GM18520 (cell line): ENCODE results near the gene LY86.
"Not testable (repeated sequence)": the region's sequence is repeated elsewhere in the genome, so short reads cannot be mapped to it uniquely, and the experiment has no call there.

Source experiments
- ATAC-seq: cut with Tn5 transposase; IDR thresholded peaks from one replicate; pipeline ENCODE4 v1.9.1; 2021; ENCODE audit not compliant: unreplicated experiment

Gene LY86

DNA sequence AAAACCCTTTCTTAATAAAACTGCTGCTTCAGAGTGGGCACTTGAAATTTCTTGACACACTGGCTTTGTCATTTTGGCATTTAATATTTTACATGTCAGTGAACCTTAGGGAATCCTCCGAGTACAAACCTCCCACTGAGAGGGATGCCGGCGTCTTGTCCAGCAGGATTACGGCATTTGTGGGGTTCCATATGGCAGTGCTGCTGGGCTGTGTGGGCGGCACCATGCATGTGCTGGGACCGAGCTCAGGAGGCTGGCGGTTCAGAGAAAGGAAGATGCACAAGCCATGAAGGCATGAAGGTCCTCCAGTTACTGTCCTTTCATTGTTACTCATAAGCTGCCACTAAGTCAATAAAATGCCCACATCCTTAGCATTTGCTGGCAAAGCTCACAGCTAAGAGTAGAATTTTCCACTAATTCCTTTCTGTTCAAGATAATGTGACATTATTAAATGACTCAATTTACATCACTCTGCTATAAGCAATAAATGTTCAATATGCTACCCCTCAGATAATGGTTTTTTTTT is 61.4 kb downstream of the LY86 start:
- no peak for ATAC-seq

DNA sequence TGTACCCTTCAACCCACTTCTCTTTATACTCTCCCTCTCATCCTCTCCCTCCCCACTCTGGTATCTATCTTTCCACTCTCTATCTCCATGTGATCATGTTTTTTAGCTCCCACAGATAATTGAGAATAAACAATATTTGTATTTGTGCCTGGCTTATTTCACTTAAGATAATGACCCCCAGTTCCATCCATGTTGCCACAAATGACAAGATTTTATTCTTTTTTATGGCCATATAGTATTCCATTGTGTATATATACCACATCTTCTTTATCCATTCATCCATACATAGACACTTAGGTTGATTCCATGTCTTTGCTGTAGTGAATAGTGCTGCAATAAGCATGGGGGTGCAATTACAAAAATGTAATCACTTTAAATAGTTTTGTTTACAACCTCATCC is 62.3 kb downstream of the LY86 start:
- no peak for ATAC-seq

DNA sequence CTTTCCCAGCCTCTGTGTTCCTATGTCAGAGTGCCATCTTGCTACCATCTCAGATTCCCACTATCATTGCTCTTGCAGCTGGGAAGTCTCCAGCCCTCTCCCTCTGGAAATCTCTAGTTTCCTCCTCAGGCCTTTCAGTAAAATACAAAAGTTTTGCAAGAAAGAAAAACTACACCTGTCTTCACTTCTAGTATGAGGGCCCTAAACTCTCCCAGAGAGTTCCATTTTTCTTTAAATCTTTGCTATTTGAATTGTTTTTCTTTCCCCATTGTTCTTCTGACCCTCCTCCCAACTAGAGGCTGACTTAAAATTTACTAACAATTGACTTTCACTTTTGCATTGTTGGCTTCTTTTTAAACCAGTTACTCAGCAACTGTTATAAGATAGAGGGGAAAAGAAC is 62.8 kb downstream of the LY86 start:
- ATAC-seq, result no peak

DNA sequence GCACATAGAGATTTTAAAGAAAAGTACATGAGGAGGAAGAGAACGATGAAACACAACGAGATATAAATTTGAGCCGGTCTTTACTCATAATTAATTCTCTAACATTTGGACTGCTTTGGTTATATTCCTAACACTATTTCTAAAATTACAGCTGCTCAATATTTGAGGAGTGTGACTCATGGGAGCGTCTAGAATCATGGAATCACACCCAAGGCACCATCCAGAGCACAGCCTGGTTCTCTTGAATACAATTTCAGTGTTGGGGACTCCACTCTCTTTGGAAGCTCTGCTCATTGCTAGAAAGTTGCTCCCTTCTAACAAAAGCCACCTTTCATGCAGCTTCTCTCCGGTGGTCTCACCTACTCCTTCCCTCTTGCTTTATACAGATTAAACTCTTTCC is 64.4 kb downstream of the LY86 start:
- no peak for ATAC-seq

DNA sequence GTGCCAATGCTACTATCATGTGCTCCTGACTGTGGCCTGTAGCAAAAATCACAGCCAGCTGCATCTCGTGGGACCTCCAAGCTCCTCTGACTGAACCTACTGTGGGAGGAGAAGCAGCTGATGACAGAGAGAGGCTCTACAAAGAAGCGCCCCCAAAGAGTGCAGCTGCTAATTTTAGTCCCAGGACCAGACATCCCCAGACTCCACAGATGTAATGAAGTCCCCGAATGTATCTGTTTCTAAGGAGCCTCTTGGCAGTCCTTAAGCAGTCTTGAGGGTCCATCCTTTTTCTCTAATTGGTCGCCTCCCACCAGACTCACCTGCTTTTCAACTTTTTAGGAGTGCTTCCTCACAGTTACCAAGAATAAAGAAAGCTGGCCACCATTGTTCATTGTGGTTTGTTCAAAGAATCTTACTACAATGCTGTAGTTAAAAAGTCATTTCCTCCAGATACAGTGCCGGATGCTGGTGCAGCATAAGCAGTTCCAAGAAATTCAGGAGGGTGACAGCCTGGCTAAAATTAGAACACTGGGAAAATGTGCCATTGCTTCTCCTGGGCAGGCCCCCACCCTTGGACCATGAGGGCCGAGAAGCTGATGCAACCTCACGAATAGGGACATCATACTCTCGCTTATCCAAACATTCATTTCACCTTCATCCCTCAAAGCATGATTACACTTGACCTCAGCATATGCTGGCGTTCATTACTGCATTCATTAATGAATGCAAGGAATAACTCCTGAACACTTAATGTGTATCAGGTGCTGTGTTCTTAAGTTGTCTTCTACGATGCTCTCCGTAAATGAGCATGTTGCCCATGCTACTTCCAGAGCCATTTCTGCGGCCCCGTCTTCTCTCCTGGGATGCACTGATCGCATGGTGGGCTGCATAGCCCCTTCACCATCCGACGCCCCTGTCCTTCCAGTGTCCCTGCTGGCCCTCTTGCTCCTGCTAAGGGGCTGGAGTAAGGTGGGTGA is 66.4 kb downstream of the LY86 start:
- no peak for ATAC-seq

DNA sequence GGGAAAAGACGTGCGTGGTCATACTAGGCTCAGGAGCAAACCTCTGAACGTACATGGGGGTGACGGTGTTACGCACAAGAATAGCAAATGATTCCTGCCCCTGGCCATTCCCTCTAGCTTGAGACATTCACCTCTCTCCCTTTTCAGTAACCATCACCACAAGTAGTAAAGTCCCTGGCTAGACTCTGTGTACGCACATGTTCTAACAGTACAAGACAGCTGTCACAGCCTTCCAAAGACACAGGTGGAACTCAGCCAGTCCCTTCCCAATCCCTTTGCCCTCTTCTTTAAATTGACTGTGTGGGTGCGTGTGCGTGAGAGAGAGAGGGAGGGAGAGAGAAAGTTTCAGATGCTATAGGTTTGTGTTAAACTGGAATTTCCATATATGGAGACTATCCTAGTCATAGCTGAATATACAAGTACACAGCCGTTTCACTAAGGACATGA is 67.3 kb downstream of the LY86 start:
- ATAC-seq, result no peak

DNA sequence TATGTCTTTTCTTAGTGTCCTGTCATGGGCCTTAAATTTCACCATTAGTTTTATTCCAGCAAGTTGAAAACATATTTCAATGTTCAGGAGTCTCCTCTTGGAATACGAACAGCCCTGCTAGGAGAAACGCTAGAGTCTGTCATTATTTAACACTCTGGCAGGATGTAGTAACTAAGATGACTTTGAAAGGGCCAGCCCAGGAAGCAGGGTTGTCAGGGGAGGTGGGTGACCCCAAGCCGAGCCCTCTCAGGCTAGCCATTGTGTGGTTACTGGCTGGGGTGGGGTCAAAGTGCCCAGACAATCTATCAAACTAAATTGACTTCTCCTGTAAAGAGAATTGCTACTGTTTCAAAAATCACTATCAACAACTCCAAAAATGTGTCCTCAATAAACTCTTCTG is 67.8 kb downstream of the LY86 start:
- ATAC-seq, result no peak

DNA sequence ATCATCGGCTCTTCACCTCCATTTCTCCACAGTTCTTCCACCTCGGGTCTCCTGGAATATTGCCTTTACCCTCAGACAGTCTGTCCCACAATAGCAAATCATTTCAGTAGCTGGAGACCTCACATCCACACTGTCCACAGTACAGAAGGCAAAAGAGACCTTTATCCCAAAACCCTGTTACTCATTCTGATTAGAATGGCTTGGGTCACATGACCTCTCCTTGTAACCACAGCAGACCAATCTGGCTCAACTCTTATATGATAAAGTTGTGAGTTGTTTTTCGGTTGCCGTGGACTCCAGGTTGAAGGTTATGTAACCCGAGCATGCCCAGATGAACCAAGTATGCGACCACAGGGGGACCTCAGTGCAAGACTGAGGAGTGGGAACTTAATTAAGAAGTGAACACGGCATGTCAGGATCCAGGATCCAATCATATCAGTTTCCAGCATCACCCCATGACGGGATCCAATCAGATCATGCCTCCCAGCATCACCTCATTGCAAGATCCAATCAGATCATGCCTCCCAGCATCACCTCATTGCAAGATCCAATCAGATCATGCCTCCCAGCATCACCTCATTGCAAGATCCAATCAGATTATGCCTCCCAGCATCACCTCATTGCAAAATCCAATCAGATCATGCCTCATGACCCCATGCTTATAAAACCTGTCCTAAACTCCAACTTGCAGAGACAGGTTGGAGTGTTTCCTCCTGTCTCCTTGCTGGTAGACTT is 68.7 kb downstream of the LY86 start:
- ATAC-seq, result no peak

DNA sequence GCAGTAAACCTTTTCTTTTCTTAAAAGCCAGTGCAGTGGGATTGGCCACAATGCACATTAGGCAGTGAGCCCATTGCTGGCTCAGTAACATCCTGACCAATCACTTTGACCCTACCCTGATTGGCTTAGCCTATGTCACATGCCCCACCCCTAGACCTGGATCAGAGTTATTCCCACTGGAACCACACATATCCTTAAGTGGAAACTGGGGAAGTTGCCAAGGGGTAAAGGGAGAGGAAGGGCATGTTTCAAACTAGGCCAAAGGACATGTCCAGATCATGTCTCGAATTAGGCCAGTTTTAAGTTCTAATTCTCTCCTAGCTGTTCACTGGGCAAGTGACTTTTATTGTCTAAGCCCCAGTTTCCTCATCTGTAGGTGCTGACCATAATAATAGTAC is 69.3 kb downstream of the LY86 start:
- ATAC-seq, result no peak

DNA sequence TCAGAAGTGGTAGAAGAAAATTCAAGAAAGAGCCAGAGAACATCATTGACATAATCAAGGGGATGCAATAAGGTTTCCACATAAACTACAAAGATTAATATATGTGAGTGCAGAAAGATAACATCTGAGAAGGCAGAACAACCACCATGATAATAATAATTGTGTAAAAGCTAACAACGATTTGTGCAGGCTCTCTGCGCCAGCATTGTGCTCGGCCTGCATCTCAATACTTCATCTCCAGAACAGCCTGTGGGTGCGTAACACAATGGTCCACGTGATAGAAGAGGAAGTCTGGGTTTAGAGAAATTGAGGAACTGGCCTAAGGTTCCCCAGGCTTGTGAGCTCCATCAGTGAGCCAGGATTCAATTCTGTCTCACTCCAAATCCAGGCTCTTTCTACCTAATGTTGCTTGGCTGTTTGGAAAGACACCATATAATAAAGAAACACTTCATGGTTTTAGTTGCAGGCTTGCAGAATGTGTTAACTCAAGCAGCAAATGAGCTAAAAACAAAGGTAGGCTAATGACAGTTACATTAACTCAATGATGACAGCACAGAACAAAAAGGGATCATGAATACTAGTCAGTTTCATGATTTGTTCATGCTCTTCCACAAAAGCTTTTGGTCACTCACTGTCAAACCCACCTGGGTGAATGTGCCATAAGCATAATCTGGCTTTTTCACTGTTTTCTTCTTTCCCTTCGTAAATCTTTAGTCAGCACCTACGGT is 71.2 kb downstream of the LY86 start:
- no peak for ATAC-seq

DNA sequence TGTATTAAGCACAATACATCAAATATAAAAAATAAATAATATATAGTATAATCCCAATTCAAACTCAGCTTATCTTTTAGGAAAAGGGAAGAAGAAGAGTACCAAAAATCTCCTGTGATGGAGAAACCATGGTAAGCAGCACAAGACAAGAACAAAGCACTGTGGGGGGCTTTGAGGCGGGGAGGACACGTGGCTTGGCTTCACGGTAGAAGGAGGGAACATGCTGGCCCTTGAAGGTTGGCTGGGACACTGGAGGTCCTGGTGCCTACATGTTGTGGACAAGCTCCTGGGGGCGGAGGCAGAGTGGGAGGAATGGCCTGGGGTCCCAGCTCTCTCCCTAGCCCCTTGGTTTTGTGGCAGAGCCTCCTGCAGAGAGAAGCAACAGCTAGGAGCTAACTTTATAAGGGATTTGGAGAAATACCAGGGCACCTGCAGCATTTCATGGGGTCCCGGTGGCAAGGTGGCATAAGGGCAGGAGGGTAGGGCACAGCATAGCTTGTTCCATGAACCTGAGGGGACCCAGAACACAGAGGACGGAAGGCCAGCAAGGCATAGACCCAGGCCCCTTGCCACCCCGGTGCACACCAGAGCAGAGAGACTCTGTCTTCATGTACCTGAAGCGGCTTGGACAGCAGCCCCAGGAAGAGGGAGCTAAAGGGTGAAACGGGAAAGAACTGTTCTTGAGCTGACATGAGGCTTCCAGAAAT is 72.0 kb downstream of the LY86 start:
- ATAC-seq, result no peak

DNA sequence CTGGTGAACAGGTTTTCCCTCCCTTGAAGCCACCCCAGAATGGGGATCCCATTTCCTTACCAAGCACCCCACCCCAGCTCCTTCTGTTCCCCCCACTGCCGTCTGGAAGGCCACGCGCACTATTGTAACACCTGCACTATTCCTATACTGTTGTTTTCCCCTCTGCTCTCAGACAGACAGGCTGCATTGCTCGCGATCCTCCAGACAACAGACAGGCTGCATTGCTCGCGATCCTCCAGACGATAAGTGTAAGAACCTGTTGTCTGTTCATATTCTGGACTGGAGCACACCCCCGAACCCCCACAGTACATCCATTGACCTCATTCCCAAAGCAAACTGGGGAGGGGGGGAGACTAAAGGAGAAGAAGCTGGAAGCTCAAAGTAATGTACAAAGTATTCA is 72.7 kb downstream of the LY86 start:
- ATAC-seq, result no peak

DNA sequence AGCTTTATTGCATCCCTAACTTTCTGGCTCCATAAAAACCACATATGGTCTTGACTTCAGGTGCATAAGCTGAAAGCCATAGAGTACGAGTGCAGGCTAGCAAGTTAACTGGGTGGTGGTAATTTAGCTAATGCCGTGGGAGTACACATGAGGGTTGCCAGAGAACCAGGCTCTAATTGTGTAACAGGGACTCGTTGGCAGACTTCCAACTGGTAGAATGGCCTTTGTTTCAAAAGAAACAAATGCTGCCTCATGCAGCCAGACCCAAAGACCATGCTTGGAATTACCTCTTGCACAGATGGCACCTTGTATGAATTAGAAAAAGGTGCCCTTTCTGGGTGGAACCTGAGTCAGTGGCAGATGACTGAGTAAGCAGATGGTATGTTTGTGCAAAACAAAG is 73.2 kb downstream of the LY86 start:
- ATAC-seq, result no peak

DNA sequence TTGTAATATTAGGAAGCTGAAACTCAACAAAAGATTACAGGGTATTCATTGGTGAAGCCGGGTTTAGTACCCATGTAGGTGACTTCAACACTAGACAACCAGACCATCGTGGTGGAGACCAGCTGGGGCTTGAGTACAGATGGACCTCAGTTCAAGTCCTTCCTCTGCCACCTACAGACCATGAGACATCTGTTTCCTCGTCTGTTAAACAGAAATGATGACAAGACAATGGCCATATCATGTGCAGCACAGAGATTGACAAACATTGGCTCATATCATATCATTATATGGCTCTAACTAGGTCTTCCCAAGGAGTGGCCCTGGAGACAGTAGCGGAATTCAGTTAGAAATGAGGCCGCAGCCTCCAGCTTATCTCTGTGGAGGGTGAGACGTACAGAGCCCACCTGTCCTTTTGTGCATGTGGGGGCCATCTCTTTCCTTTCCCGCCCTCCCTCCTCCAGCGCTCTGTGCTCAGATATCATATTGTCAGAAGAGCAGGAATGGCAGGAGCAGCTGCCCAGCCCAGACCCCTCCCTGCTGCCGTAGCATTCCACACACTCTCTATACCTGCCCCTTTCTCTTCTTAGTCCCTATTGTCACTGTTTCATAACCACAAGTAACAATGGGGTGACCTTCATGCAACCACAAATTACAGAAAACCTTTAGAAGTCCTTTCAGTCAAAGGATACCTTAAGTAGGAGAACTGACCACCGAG is 75.1 kb downstream of the LY86 start:
- no peak for ATAC-seq

DNA sequence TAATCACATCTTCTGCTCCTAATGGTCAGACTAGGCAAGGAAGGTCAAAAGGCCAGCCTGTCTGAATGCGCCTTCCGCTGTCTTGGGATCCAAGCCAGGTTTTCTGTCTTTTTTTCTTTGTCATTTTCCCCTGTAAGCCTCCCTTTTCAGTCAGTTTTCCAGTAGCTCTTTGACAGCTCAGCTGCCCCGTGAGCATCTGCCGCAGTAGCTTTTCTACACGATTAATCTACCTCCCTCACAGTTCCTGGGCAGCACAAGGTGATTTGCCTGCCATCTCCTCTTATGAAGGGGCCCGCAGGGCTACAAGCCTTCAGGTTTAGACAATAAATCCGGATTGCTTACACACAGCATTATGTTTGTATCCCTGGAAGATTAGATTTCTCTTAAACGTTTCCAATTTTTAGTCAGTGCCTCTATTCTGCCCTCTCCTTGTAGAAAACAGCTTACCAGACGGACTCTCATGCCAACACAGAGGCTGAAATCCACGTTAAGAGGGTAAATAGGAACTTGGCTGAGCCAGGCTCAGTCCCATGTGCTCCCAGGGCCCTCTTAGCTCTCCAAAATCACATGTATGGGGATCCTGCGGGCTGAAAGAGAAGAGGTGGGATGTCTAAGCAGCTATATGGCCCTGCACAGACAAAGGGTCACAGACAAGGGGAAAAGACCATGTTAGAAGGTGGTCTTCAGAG is 77.2 kb downstream of the LY86 start:
- no peak for ATAC-seq

DNA sequence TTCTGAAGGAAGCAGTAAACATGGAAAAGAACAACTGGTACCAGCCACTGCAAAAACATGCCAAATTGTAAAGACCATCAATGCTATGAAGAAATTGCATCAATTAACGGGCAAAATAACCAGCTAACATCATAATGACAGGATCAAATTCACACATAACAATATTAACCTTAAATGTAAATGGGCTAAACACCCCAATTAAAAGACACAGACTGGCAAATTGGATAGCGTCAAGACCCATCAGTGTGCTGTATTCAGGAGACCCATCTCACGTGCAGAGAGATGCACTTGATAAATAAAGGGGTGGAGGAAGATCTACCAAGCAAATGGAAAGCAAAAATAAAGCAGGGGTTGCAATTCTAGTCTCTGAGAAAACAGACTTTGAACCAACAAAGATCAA is 81.6 kb downstream of the LY86 start:
- not testable (repeated sequence) for ATAC-seq

DNA sequence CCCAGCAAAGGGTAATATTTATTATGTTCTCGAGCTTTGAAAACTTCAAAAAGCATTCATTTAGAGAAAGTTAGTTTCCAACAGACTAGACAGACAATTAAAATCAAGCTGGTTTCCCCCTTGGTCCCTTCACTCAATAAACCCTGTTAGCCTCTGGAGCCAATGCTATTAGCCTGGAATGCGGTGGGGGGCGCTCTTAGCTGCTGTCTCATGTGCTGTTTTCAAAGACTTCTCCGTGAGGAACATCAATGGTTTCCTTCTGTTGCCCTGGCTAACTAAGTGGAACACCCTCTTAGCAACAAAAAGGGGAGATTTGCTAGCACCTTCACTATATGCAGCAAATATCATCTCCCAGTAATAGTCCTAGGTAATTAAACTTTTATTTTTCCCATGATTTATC is 86.4 kb downstream of the LY86 start:
- ATAC-seq, result no peak

DNA sequence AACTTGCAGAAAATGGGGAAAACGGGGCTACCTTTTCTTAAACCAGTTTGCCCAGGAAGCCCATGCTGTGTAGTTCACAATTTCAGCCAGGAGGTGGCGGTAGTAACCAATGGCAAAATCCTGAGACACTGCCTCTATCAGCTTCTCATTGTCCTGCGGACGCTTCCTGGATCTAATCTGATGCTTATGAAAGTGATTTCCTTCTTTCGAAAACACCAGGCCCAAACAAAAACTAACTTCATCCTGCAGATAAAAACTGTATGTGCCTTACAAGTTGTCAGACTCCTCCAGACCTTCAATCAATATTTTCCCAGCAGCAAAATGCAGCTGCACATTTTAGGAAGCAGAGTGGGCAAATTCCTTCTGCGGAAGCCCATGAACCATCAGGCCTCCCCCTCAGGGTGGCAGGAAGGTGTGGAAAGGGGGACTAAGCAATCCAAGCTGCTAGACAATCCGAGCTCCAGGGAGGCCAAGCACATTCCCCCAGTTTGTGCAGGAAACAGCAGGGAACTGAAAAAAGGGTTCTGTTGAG is 88.5 kb downstream of the LY86 start:
- no peak for ATAC-seq

DNA sequence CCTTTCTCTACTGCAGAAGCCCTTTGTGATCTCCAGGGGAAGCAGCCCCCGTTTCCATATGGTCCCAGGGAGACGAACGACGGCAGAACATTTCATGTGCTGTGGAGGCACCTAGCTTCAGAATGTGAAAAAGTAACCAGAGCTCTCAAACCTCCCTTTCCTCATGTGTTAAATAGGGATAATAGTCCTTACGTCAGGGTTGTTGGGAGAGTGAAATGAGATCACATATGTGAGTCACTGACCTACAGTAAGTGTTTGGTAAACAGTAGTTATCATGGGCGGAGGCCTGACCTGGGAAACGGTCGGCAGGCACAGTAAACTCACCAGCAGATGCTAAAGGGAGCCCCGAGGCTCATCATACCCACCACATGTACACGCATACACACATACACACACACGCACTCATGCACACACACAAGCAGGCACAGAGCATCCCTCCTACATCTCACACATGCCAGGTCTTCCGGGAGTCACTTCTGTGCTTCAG is 89.7 kb downstream of the LY86 start:
- no peak for ATAC-seq
